B cell (primary cell): ENCODE data around the gene AK3.

Experiments
- EZH2 ChIP-seq: IDR thresholded peaks from 2 replicates; pipeline ENCODE4 v1.6.1; 2012; ENCODE audit warnings: borderline replicate concordance, low read depth, mild to moderate bottlenecking, moderate library complexity, low read length; ENCODE audit not compliant: insufficient read depth, poor library complexity, severe bottlenecking
- TF ChIP-seq, protein P1 (sequence below): fragments of 200-600 bp; IDR thresholded peaks from one replicate; pipeline ENCODE4 v1.8.0; 2022; ENCODE audit warnings: antibody characterized with exemption, mild to moderate bottlenecking

DNA sequence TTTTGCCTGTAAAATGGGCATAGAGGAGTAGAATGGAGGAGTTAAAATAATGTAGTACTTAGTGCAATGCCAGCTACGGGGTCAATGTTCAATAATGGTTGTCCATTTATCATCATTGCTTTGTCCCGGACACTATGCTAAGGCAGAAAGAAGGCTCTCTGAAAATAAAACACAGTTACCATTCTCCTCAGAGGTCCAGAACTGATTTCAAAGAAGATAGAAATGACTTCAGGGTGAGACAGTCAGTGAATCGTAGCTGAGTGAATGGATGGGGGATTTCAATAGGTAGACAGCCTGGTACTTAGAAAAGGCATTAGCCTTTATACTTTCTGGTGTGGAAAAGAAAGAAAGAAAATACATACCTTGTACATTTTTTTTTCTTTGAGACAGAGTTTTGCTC, 1.2 kb upstream of the AK3 start:
- TF ChIP-seq, protein P1, sequence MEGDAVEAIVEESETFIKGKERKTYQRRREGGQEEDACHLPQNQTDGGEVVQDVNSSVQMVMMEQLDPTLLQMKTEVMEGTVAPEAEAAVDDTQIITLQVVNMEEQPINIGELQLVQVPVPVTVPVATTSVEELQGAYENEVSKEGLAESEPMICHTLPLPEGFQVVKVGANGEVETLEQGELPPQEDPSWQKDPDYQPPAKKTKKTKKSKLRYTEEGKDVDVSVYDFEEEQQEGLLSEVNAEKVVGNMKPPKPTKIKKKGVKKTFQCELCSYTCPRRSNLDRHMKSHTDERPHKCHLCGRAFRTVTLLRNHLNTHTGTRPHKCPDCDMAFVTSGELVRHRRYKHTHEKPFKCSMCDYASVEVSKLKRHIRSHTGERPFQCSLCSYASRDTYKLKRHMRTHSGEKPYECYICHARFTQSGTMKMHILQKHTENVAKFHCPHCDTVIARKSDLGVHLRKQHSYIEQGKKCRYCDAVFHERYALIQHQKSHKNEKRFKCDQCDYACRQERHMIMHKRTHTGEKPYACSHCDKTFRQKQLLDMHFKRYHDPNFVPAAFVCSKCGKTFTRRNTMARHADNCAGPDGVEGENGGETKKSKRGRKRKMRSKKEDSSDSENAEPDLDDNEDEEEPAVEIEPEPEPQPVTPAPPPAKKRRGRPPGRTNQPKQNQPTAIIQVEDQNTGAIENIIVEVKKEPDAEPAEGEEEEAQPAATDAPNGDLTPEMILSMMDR, result no peak
- no peak for TF ChIP-seq EZH2
